Measurements from ENCODE around the gene UNG.

- TF ChIP-seq CTCF (IDR thresholded peaks at IDR 0.05) (no peak), POLR2A (IDR thresholded peaks at IDR 0.05) (no peak), EP300 (IDR thresholded peaks at IDR 0.05) (no peak)
Measured at GRCh38 chr12:109127533-109128242, 30.3 kb downstream of the UNG start.

Measured in ovary (tissue), 3 donors.